Measurements from ENCODE around the gene GATA5. TPM values are rescaled to one million over a fixed set of nuclear protein-coding genes. Genes with fewer than 3 reads are reported as not detected.

Gene GATA5
- polyA plus RNA-seq, 1 of the 3 experiments (the other 2 are of a cell fraction): not detected

GRCh38 chr20:62430866-62431447 is 44.8 kb downstream of the GATA5 start:
- H3K9me2 ChIP-seq: no peaks in the 10 kb centered on the region
- H3K9me3 ChIP-seq: no peaks in the 10 kb centered on the region
- ChIA-PET POLR2A (no interaction called here), CTCF (interaction anchor here (0.7 to 2.2 kb wide), 2 partner anchors 21 kb away, joined by 3 to 9 read pairs; no protein-coding TSS in a partner anchor)
- H3K4me3 ChIP-seq (ENCODE audit: low read depth in 2 of 2, low read length in 1 of 2): no peak overlapping the region
- no peaks in the 10 kb centered on the region for H3K79me2 ChIP-seq (ENCODE audit: insufficient read depth)
- H3K36me3 ChIP-seq (replicated peaks in 1 of 2; ENCODE audit: control insufficient read depth in 1 of 2, insufficient read depth in 2 of 2, low read length in 1 of 2): no peaks in the 10 kb centered on the region
- no peaks in the 10 kb centered on the region; a peak in 1 of 4 replicates for H3K4me1 ChIP-seq (ENCODE audit: control insufficient read depth in 1 of 2, insufficient read depth in 2 of 2, low read depth in 1 of 2, low read length in 1 of 2)
- no peak overlapping the region for H3K27ac ChIP-seq (ENCODE audit: low read depth in 2 of 2, low read length in 1 of 2)
- H4K20me1 ChIP-seq (ENCODE audit: insufficient read depth): no peaks in the 10 kb centered on the region
- H3K9ac ChIP-seq: no peak overlapping the region
- no peak for DNase-seq
- 64% methylated on average over 23 of the region's 23 CpGs for WGBS (ENCODE audit: low lambda C conversion rate)
- H2AFZ ChIP-seq (ENCODE audit: low read depth): no peak overlapping the region
- no peaks in the 10 kb centered on the region for H3F3A ChIP-seq (replicated peaks; ENCODE audit: insufficient read depth)
- no peak overlapping the region for H3K4me2 ChIP-seq
- TF ChIP-seq GABPA (IDR thresholded peaks at IDR 0.05; ENCODE audit: low read depth): no peak
- TF ChIP-seq CHD2 (IDR thresholded peaks at IDR 0.05; ENCODE audit: low read length, partially characterized antibody): no peak
- TF ChIP-seq EZH2phosphoT487 (IDR thresholded peaks at IDR 0.05; ENCODE audit: borderline replicate concordance, low read depth): no peak
- no peak for TF ChIP-seq FOXM1 (IDR thresholded peaks at IDR 0.05; ENCODE audit: low read depth)
- TF ChIP-seq IRF3 (IDR thresholded peaks at IDR 0.05; ENCODE audit: low read depth, low read length): no peak
- TF ChIP-seq MXI1 (IDR thresholded peaks at IDR 0.05; ENCODE audit: low read depth, low read length): no peak
- TF ChIP-seq ELF1 (IDR thresholded peaks at IDR 0.05): no peak
- TF ChIP-seq TCF12 (IDR thresholded peaks at IDR 0.05): no peak
- TF ChIP-seq YY1 (IDR thresholded peaks at IDR 0.05; ENCODE audit: low read depth): no peak
- no peak for TF ChIP-seq TEAD4 (IDR thresholded peaks at IDR 0.05; ENCODE audit: borderline replicate concordance, insufficient read depth)
- no peak for TF ChIP-seq RXRA (IDR thresholded peaks at IDR 0.05; ENCODE audit: borderline replicate concordance, low read depth)
- TF ChIP-seq ZBTB33 (IDR thresholded peaks at IDR 0.05; ENCODE audit: borderline replicate concordance, low read depth): no peak
- TF ChIP-seq GATA2 (CRISPR knock-in tag; IDR thresholded peaks at IDR 0.05): no peak
- TF ChIP-seq REST (IDR thresholded peaks at IDR 0.05; ENCODE audit: low read depth, low read length): no peak
- no peak for TF ChIP-seq JUND (IDR thresholded peaks at IDR 0.05)
- TF ChIP-seq POLR2AphosphoS5 (IDR thresholded peaks at IDR 0.05; ENCODE audit: low read depth, low read length): no peak
- no peak for TF ChIP-seq MEF2A (IDR thresholded peaks at IDR 0.05; ENCODE audit: borderline replicate concordance, low read depth)
- no peak for TF ChIP-seq RAD21 (IDR thresholded peaks at IDR 0.05; ENCODE audit: low read length)
- no peak for TF ChIP-seq USF1 (IDR thresholded peaks at IDR 0.05; ENCODE audit: borderline replicate concordance, low read depth)
- no peak for TF ChIP-seq NRF1 (IDR thresholded peaks at IDR 0.05; ENCODE audit: low read depth, low read length)
- peaks cover 17% of the 10 kb centered on the region for H3K27me3 ChIP-seq (ENCODE audit: insufficient read depth)
